ENCODE data around the gene INS.
"Not testable (repeated sequence)": the region's sequence is repeated elsewhere in the genome, so short reads cannot be mapped to it uniquely, and the experiment has no call there.

INS gene

DNA sequence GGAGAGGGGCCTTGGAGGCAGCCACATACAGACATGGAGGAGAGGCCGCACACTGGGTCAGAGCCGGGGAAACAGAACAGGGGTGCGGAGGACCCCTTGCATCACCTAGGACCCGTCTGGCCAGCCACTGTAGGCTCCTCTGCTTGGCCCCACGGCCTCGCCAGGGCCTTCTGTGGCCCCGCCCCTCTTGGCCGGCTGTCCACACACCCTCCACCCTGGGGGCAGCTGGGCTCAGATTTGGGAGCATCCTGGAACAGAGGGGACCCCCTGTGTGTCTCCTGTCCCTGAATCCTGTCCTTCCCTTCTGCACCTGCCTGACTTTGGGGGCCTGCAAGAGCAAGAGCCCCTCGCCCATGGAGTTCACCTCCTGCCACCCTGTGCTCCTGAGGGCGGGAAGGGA, 18.5 kb upstream of the INS start:
- Histone ChIP-seq H3K4me3 (ENCODE audit: low read depth, low read length) (no peak overlapping the region), H3K9me3 (no peaks in the 10 kb centered on the region), H3K4me1 (peaks cover 10% of the 10 kb centered on the region), H3K27me3 (no peaks in the 10 kb centered on the region), H3K36me3 (no peaks in the 10 kb centered on the region)
- DNase-seq, result no peak
- TF ChIP-seq, protein P1, sequence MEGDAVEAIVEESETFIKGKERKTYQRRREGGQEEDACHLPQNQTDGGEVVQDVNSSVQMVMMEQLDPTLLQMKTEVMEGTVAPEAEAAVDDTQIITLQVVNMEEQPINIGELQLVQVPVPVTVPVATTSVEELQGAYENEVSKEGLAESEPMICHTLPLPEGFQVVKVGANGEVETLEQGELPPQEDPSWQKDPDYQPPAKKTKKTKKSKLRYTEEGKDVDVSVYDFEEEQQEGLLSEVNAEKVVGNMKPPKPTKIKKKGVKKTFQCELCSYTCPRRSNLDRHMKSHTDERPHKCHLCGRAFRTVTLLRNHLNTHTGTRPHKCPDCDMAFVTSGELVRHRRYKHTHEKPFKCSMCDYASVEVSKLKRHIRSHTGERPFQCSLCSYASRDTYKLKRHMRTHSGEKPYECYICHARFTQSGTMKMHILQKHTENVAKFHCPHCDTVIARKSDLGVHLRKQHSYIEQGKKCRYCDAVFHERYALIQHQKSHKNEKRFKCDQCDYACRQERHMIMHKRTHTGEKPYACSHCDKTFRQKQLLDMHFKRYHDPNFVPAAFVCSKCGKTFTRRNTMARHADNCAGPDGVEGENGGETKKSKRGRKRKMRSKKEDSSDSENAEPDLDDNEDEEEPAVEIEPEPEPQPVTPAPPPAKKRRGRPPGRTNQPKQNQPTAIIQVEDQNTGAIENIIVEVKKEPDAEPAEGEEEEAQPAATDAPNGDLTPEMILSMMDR (IDR thresholded peaks at IDR 0.05; ENCODE audit: low read depth, low read length), result no peak

GRCh38 chr11:2178906-2179494, 18.0 kb upstream of the INS start:
- Histone ChIP-seq H3K36me3 (no peaks in the 10 kb centered on the region), H3K27me3 (no peaks in the 10 kb centered on the region), H3K4me1 (peaks cover 10% of the 10 kb centered on the region), H3K4me3 (ENCODE audit: low read depth, low read length) (no peak overlapping the region), H3K9me3 (no peaks in the 10 kb centered on the region)
- TF ChIP-seq, protein P1 (IDR thresholded peaks at IDR 0.05; ENCODE audit: low read depth, low read length), result no peak
- no peak for DNase-seq

GRCh38 chr11:2178055-2178773, 17.2 kb upstream of the INS start:
- H3K36me3 ChIP-seq; H3K4me1 ChIP-seq; H3K27me3 ChIP-seq; H3K9me3 ChIP-seq; DNase-seq; H3K4me3 ChIP-seq (ENCODE audit: low read depth, low read length): not testable (repeated sequence)

GRCh38 chr11:2177076-2177475, 16.1 kb upstream of the INS start:
- no peaks in the 10 kb centered on the region for H3K27me3 ChIP-seq
- H3K4me1 ChIP-seq, result peaks cover 10% of the 10 kb centered on the region
- TF ChIP-seq, protein P1 (IDR thresholded peaks at IDR 0.05; ENCODE audit: low read depth, low read length), result no peak

DNA sequence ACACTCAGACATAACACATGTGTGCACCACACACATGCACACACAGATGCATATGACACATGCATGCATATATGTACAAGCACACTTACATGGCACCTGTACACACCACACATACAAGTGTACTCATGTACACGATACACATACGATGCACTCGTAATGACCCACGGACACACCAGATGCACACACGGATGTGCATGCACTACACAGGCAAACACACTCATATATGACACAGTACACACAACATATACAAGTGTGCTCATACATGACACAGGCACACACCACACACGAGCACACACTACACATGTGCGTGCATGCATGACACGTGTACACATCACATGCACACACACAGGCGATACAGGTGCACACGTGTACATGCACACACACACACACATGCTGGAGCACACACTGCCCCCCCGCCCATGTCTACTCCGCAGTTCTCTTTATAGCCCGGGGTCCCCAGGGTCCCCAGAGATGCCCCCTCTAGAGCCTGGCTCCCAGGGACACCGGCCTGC, 15.4 kb upstream of the INS start:
- no peak overlapping the region for H3K4me3 ChIP-seq (ENCODE audit: low read depth, low read length)
- TF ChIP-seq, protein P1 (IDR thresholded peaks at IDR 0.05; ENCODE audit: low read depth, low read length), result no peak
- no peaks in the 10 kb centered on the region for H3K36me3 ChIP-seq
- no peaks in the 10 kb centered on the region for H3K27me3 ChIP-seq
- H3K9me3 ChIP-seq, result no peaks in the 10 kb centered on the region
- peaks cover 10% of the 10 kb centered on the region for H3K4me1 ChIP-seq
- DNase-seq, result no peak

More at GRCh38 chr11:2177076-2177475, 16.1 kb upstream of the INS start:
- no peak overlapping the region for H3K4me3 ChIP-seq (ENCODE audit: low read depth, low read length)
- no peaks in the 10 kb centered on the region for H3K9me3 ChIP-seq
- no peaks in the 10 kb centered on the region for H3K36me3 ChIP-seq
- no peak for DNase-seq

- no peaks in the 10 kb centered on the region for H3K27me3 ChIP-seq
- no peak for DNase-seq
- H3K9me3 ChIP-seq, result no peaks in the 10 kb centered on the region
- TF ChIP-seq, protein P1 (IDR thresholded peaks at IDR 0.05; ENCODE audit: low read depth, low read length), result no peak
- no peaks in the 10 kb centered on the region for H3K36me3 ChIP-seq
- peaks cover 10% of the 10 kb centered on the region for H3K4me1 ChIP-seq
- no peak overlapping the region for H3K4me3 ChIP-seq (ENCODE audit: low read depth, low read length)
These were observed 14.7 kb upstream of the INS start for GRCh38 chr11:2175659-2176058.
